ENCODE results near the gene RTKN. TPM values are rescaled to one million over a fixed set of nuclear protein-coding genes. Genes with fewer than 3 reads are reported as not detected.

Gene RTKN
- total and polyA plus RNA-seq, 2 of the 13 experiments (the other 11 are each of a cell fraction or from before 2014, with no cell fraction given) = 159 to 166 TPM

GRCh38 chr2:74440378-74441169 is 1.2 kb downstream of the RTKN start (continued):
- TF ChIP-seq ZNF609 (CRISPR knock-in tag; IDR thresholded peaks at IDR 0.05; ENCODE audit: borderline replicate concordance) = peak; percentile 83
- TF ChIP-seq MED1 (CRISPR knock-in tag; IDR thresholded peaks at IDR 0.05) = peak; percentile 72
- 0 out of 2 replicates have a peak, but pooled peaks have one; percentile 44 for TF ChIP-seq RERE (CRISPR knock-in tag; IDR thresholded peaks at IDR 0.05; ENCODE audit: low read depth)
- TF ChIP-seq TBX2 (CRISPR knock-in tag; IDR thresholded peaks at IDR 0.05; ENCODE audit: borderline replicate concordance) = peak; percentile 90
- peak; percentile 38; the same call in 1 of the 2 replicates for TF ChIP-seq IRX3 (CRISPR knock-in tag; IDR thresholded peaks at IDR 0.05; ENCODE audit: borderline replicate concordance, low read depth)
- no peak for TF ChIP-seq ZNF382 (CRISPR knock-in tag; IDR thresholded peaks at IDR 0.05; ENCODE audit: borderline replicate concordance)
- TF ChIP-seq GRHL1 (CRISPR knock-in tag; conservative IDR thresholded peaks at IDR 0.05) = no peak
- no peak for TF ChIP-seq ZFP62 (CRISPR knock-in tag; IDR thresholded peaks at IDR 0.05)
